HEK293 (cell line): ENCODE measurements around the gene RRH.
A peak's percentile ranks its signal among the peaks of the same experiment; 100 is the strongest.

Experiments used
- FEZF1 ChIP-seq: fragments of 450-650 bp; formaldehyde crosslinking; IDR thresholded peaks from 2 replicates; pipeline ENCODE4 v1.5.1; 2016; ENCODE audit warnings: missing biosample characterization, missing genetic modification characterization
- GLI2 ChIP-seq: fragments of 450-650 bp; formaldehyde crosslinking; IDR thresholded peaks from 2 replicates; pipeline ENCODE4; 2017; ENCODE audit warnings: missing biosample characterization, missing genetic modification characterization, low read depth, borderline replicate concordance
- HIC1 ChIP-seq: fragments of 450-650 bp; formaldehyde crosslinking; IDR thresholded peaks from 2 replicates; pipeline ENCODE4 v1.5.1; 2016; ENCODE audit warnings: missing biosample characterization, missing genetic modification characterization
- KLF16 ChIP-seq: fragments of 450-650 bp; formaldehyde crosslinking; IDR thresholded peaks from 2 replicates; pipeline ENCODE4 v1.5.1; 2017; ENCODE audit warnings: missing biosample characterization, missing genetic modification characterization
- SCRT1 ChIP-seq: fragments of 450-650 bp; formaldehyde crosslinking; IDR thresholded peaks from 2 replicates; pipeline ENCODE4 v1.5.1; 2016; ENCODE audit warnings: missing biosample characterization, missing genetic modification characterization, borderline replicate concordance
- SCRT2 ChIP-seq: fragments of 450-650 bp; formaldehyde crosslinking; IDR thresholded peaks from 2 replicates; pipeline ENCODE4 v1.5.1; 2016; ENCODE audit warnings: missing biosample characterization, missing genetic modification characterization
- SP2 ChIP-seq: fragments of 450-650 bp; formaldehyde crosslinking; IDR thresholded peaks from 2 replicates; pipeline ENCODE4 v1.5.1; 2016; ENCODE audit warnings: missing biosample characterization, missing genetic modification characterization
- SP3 ChIP-seq: fragments of 450-650 bp; formaldehyde crosslinking; IDR thresholded peaks from 2 replicates; pipeline ENCODE4 v1.5.1; 2016; ENCODE audit warnings: missing biosample characterization, missing genetic modification characterization
- TRIM28 ChIP-seq: IDR thresholded peaks from 2 replicates; pipeline ENCODE4 v1.6.1; 2011; ENCODE audit warnings: low read length, control low read depth, borderline replicate concordance
- ZNF10 ChIP-seq: fragments of 450-650 bp; formaldehyde crosslinking; IDR thresholded peaks from 2 replicates; pipeline ENCODE4 v1.5.1; 2017; ENCODE audit warnings: missing biosample characterization, missing genetic modification characterization
- ZNF155 ChIP-seq: fragments of 450-650 bp; formaldehyde crosslinking; IDR thresholded peaks from 2 replicates; pipeline ENCODE4 v1.5.1; 2016; ENCODE audit warnings: missing biosample characterization, missing genetic modification characterization
- ZNF202 ChIP-seq: fragments of 450-650 bp; formaldehyde crosslinking; IDR thresholded peaks from 2 replicates; pipeline ENCODE4 v1.5.1; 2016; ENCODE audit warnings: missing biosample characterization, missing genetic modification characterization, borderline replicate concordance
- ZNF24 ChIP-seq: fragments of 450-650 bp; formaldehyde crosslinking; IDR thresholded peaks from 2 replicates; pipeline ENCODE4 v1.5.1; 2016; ENCODE audit warnings: missing biosample characterization, missing genetic modification characterization
- ZNF266 ChIP-seq: fragments of 450-650 bp; formaldehyde crosslinking; IDR thresholded peaks from 2 replicates; pipeline ENCODE4 v1.5.1; 2016; ENCODE audit warnings: missing biosample characterization, missing genetic modification characterization, low read depth
- ZNF280C ChIP-seq: fragments of 450-650 bp; formaldehyde crosslinking; IDR thresholded peaks from 2 replicates; pipeline ENCODE4 v1.5.1; 2016; ENCODE audit warnings: missing biosample characterization, missing genetic modification characterization
- ZNF341 ChIP-seq: fragments of 450-650 bp; formaldehyde crosslinking; IDR thresholded peaks from 2 replicates; pipeline ENCODE4; 2016; ENCODE audit warnings: low read depth, missing biosample characterization, missing genetic modification characterization
- ZNF501 ChIP-seq: fragments of 450-650 bp; formaldehyde crosslinking; IDR thresholded peaks from 2 replicates; pipeline ENCODE4 v1.5.1; 2016; ENCODE audit warnings: missing biosample characterization, missing genetic modification characterization
- ZNF514 ChIP-seq: fragments of 450-650 bp; formaldehyde crosslinking; IDR thresholded peaks from 2 replicates; pipeline ENCODE4 v1.5.1; 2016; ENCODE audit warnings: missing biosample characterization, missing genetic modification characterization
- ZNF518A ChIP-seq: fragments of 450-650 bp; formaldehyde crosslinking; conservative IDR thresholded peaks from 2 replicates; pipeline ENCODE4 v1.5.1; 2016; ENCODE audit warnings: low read depth, missing biosample characterization, missing genetic modification characterization
- ZNF571 ChIP-seq: fragments of 450-650 bp; formaldehyde crosslinking; IDR thresholded peaks from 2 replicates; pipeline ENCODE4 v1.5.0; 2017; ENCODE audit warnings: missing biosample characterization, missing genetic modification characterization
- ZNF629 ChIP-seq: fragments of 450-650 bp; formaldehyde crosslinking; IDR thresholded peaks from 2 replicates; pipeline ENCODE4 v1.5.1; 2017; ENCODE audit warnings: missing biosample characterization, missing genetic modification characterization
- ZNF645 ChIP-seq: fragments of 450-650 bp; formaldehyde crosslinking; IDR thresholded peaks from 2 replicates; pipeline ENCODE4; 2016; ENCODE audit warnings: missing biosample characterization, missing genetic modification characterization
- ZNF707 ChIP-seq: fragments of 450-650 bp; formaldehyde crosslinking; IDR thresholded peaks from 2 replicates; pipeline ENCODE4 v1.5.1; 2016; ENCODE audit warnings: missing biosample characterization, missing genetic modification characterization
- ZNF791 ChIP-seq: fragments of 450-650 bp; formaldehyde crosslinking; IDR thresholded peaks from 2 replicates; pipeline ENCODE4 v1.5.1; 2016; ENCODE audit warnings: missing biosample characterization, missing genetic modification characterization
- ZSCAN4 ChIP-seq: fragments of 450-650 bp; formaldehyde crosslinking; IDR thresholded peaks from 2 replicates; pipeline ENCODE4 v1.5.1; 2017; ENCODE audit warnings: missing biosample characterization, missing genetic modification characterization
- ZSCAN5A ChIP-seq: fragments of 450-650 bp; formaldehyde crosslinking; IDR thresholded peaks from 2 replicates; pipeline ENCODE4 v1.5.1; 2016; ENCODE audit warnings: missing biosample characterization, missing genetic modification characterization

Gene RRH

GRCh38 chr4:109815151-109816081 lies 12.4 kb upstream of the RRH start, which contains the start of gene GAR1 (continued):
- TF ChIP-seq ZNF518A (tag by site-specific recombination) (peak; percentile 86), ZNF341 (tag by site-specific recombination) (peak; percentile 45; the same call in 1 of the 2 replicates), ZNF24 (tag by site-specific recombination) (no peak), ZNF280C (no peak), ZNF514 (no peak), ZNF155 (tag by site-specific recombination) (no peak), ZNF266 (tag by site-specific recombination) (no peak), TRIM28 (peak; percentile 83; the same call in 1 of the 2 replicates), ZNF791 (no peak), ZNF10 (tag by site-specific recombination) (no peak), ZNF501 (peak; percentile 41), ZNF707 (tag by site-specific recombination) (no peak), SP3 (tag by site-specific recombination) (peak; percentile 77), ZNF202 (tag by site-specific recombination) (no peak), ZSCAN4 (tag by site-specific recombination) (no peak), GLI2 (tag by site-specific recombination) (no peak), ZNF645 (0 out of 2 replicates have a peak, but pooled peaks have one; percentile 19), ZNF629 (tag by site-specific recombination) (peak; percentile 95), HIC1 (tag by site-specific recombination) (no peak), SP2 (tag by site-specific recombination) (peak; percentile 92), SCRT1 (tag by site-specific recombination) (no peak), SCRT2 (peak; percentile 31; the same call in 1 of the 2 replicates), KLF16 (tag by site-specific recombination) (peak; percentile 77), ZNF571 (tag by site-specific recombination) (no peak), FEZF1 (tag by site-specific recombination) (peak; percentile 79), ZSCAN5A (no peak)
